A673 (cell line): ENCODE data around the gene DSCAML1. TPM values are rescaled to one million over a fixed set of nuclear protein-coding genes. Genes with fewer than 3 reads are reported as not detected.

Experiments
- BruUV-seq: library from RNA; stranded (reverse); fragments of 400-500 nt; replicated peaks from 2 replicates; lab custom pipeline; 2021; lab: Mats Ljungman, UMichigan
- CTCF ChIA-PET: fragments of 300-600 bp; sonication (Branson Sonifier 250); formaldehyde crosslinking; loops from one replicate; lab custom pipeline; 2022; ENCODE audit warnings: antibody characterized with exemption; lab: Charles Lee
- POLR2A ChIA-PET: fragments of 300-600 bp; sonication (Branson Sonifier 250); formaldehyde crosslinking; loops from one replicate; lab custom pipeline; 2022; ENCODE audit warnings: antibody characterized with exemption; ENCODE audit not compliant: low non-redundant PET; lab: Charles Lee
- DNase-seq: peaks from one replicate; pipeline ENCODE4 v3.0.0-alpha.2; 2015; ENCODE audit warnings: low spot score
- H3K27ac ChIP-seq: fragments of 200-600 bp; sonication (generic); 2 replicates; pipeline ENCODE4 v1.5.1; 2016; ENCODE audit warnings: mixed run types, low read depth, mild to moderate bottlenecking, mixed read lengths, antibody characterized with exemption, low read length; ENCODE audit not compliant: poor library complexity, severe bottlenecking
- H3K27me3 ChIP-seq: fragments of 200-600 bp; sonication (generic); replicated peaks from 2 replicates; pipeline ENCODE4 v1.6.1; 2017; ENCODE audit warnings: mixed run types, low read depth, mild to moderate bottlenecking, mixed read lengths, antibody characterized with exemption, low read length; ENCODE audit not compliant: insufficient read depth, poor library complexity
- H3K36me3 ChIP-seq: fragments of 200-600 bp; sonication (generic); 2 replicates; pipeline ENCODE4 v1.6.1; 2016; ENCODE audit warnings: mixed run types, mild to moderate bottlenecking, mixed read lengths, antibody characterized with exemption, low read length; ENCODE audit not compliant: insufficient read depth, poor library complexity, severe bottlenecking
- H3K4me1 ChIP-seq: fragments of 200-600 bp; sonication (generic); 2 replicates; pipeline ENCODE4 v1.6.1; 2017; ENCODE audit warnings: mixed run types, mild to moderate bottlenecking, mixed read lengths, antibody characterized with exemption, low read length; ENCODE audit not compliant: insufficient read depth, poor library complexity, severe bottlenecking
- H3K4me3 ChIP-seq: fragments of 200-600 bp; sonication (generic); 2 replicates; pipeline ENCODE4 v1.5.1; 2016; ENCODE audit warnings: low read depth, mixed run types, mild to moderate bottlenecking, mixed read lengths, low read length; ENCODE audit not compliant: poor library complexity, severe bottlenecking
- H3K9me3 ChIP-seq: fragments of 200-600 bp; sonication (generic); 2 replicates; pipeline ENCODE4 v1.6.1; 2016; ENCODE audit warnings: mixed run types, low read depth, mild to moderate bottlenecking, mixed read lengths, antibody characterized with exemption, low read length; ENCODE audit not compliant: poor library complexity, severe bottlenecking
- CTCF ChIP-seq: fragments of 300-800, 200-600 bp; sonication (generic); conservative IDR thresholded peaks from 2 replicates; pipeline ENCODE4 v1.5.1; 2017; ENCODE audit warnings: low read depth, mild to moderate bottlenecking, antibody characterized with exemption, low read length, moderate library complexity, mixed read lengths
- EZH2 ChIP-seq: fragments of 200-600 bp; sonication (generic); IDR thresholded peaks from 2 replicates; pipeline ENCODE4 v1.6.1; 2017; ENCODE audit warnings: borderline replicate concordance, low read depth, mild to moderate bottlenecking, mixed read lengths, antibody characterized with exemption, low read length; ENCODE audit not compliant: poor library complexity, severe bottlenecking
- intact Hi-C: fragments of 100-400 bp; cut with micrococcal nuclease; formaldehyde crosslinking; loops from one replicate; pipeline ENCODE4 v1.10.0; 2022; ENCODE audit not compliant: unreplicated experiment
- total RNA-seq: library from RNA; stranded (reverse); gene quantifications from 2 replicates; pipeline ENCODE4 v1.2.3, GENCODE V29; 2021

The DSCAML1 gene
- total RNA-seq, 1 experiment from 2014 or later = not detected

- intact Hi-C loops = no loop called here
- ChIA-PET POLR2A (no interaction called here), CTCF (interaction anchor here (0.6 kb wide), 1 partner anchor 46 kb away, joined by 3 read pairs; no protein-coding TSS in a partner anchor)
- DNase-seq = no peak
- Histone ChIP-seq H3K4me3 (no peak overlapping the region), H3K4me1 (no peaks in the 10 kb centered on the region), H3K36me3 (no peaks in the 10 kb centered on the region), H3K9me3 (no peaks in the 10 kb centered on the region), H3K27ac (no peak overlapping the region), H3K27me3 (peaks cover 17% of the 10 kb centered on the region)
- no peak for TF ChIP-seq EZH2
- no peak for TF ChIP-seq CTCF
- BruUV-seq = no TSS peak
Measured at GRCh38 chr11:117471776-117472175, 325.2 kb downstream of the DSCAML1 start.

GRCh38 chr11:117470576-117470975 lies 326.4 kb downstream of the DSCAML1 start:
- no peak for DNase-seq
- BruUV-seq = no TSS peak
- intact Hi-C loops = no loop called here
- Histone ChIP-seq H3K4me3 (no peak overlapping the region), H3K4me1 (no peaks in the 10 kb centered on the region), H3K27ac (no peak overlapping the region), H3K36me3 (no peaks in the 10 kb centered on the region), H3K9me3 (no peaks in the 10 kb centered on the region), H3K27me3 (peaks cover 6% of the 10 kb centered on the region)
- POLR2A ChIA-PET = no interaction called here
- CTCF ChIA-PET = no interaction called here
- TF ChIP-seq CTCF = no peak
- TF ChIP-seq EZH2 = no peak

- ChIA-PET POLR2A (no interaction called here), CTCF (no interaction called here)
- Histone ChIP-seq H3K27ac (no peak overlapping the region), H3K27me3 (no peaks in the 10 kb centered on the region), H3K4me3 (no peak overlapping the region), H3K36me3 (no peaks in the 10 kb centered on the region), H3K4me1 (no peaks in the 10 kb centered on the region), H3K9me3 (no peaks in the 10 kb centered on the region)
- TF ChIP-seq EZH2 (no peak), CTCF (no peak)
- no TSS peak for BruUV-seq
- no peak for DNase-seq
- intact Hi-C loops = no loop called here
Measured at GRCh38 chr11:117468888-117469287, 328.1 kb downstream of the DSCAML1 start.
